ENCODE data around the gene PCYT2. TPM values are rescaled to one million over a fixed set of nuclear protein-coding genes. Genes with fewer than 3 reads are reported as not detected.
A peak's percentile ranks its signal among the peaks of the same experiment; 100 is the strongest.

The PCYT2 gene
- total and polyA plus RNA-seq, 9 of the 15 experiments (the other 6 are each of a cell fraction or from before 2014, with no cell fraction given): 0.92 to 134 (median 82.5) TPM

- in situ Hi-C loops (cut with MboI): no loop called here
- ATAC-seq: peak; percentile 47
- intact Hi-C loops (cut with micrococcal nuclease): no loop called here
- ChIA-PET POLR2A (interaction anchor here (0.6 to 4.8 kb wide), 9 partner anchors 9 to 204 kb away, joined by 3 to 32 read pairs (median 3); partner anchors contain the start of gene PYCR1), CTCF (ENCODE audit: low intra/inter-chr PET ratio) (interaction anchor here (0.6 to 0.8 kb wide), 2 partner anchors 12 to 110 kb away, joined by 3 read pairs; partner anchors contain the start of gene DCXR)
- Histone ChIP-seq H4K20me1 (replicated peaks; ENCODE audit: control insufficient read depth, insufficient read depth, low read length) (peaks cover 14% of the 10 kb centered on the region), H3K27ac (ENCODE audit: extremely low read depth, low read depth, low read length) (peak within 1 kb of the TSS; percentile 98), H3K4me1 (replicated peaks in 1 of 2; ENCODE audit: control insufficient read depth in 2 of 2, insufficient read depth in 2 of 2, low read length in 2 of 2) (peaks cover 42 to 95% of the 10 kb centered on the region in 2 experiments), H3K9me3 (replicated peaks; ENCODE audit: control insufficient read depth, insufficient read depth, low read depth, low read length) (no peaks in the 10 kb centered on the region), H3K79me2 (ENCODE audit: control insufficient read depth, insufficient read depth, low read length) (peaks cover 62% of the 10 kb centered on the region), H3K36me3 (ENCODE audit: control insufficient read depth, insufficient read depth, low read length) (peaks cover 6% of the 10 kb centered on the region; the same call in 1 of the 3 replicates), H3K9ac (ENCODE audit: insufficient read depth in 1 of 2, low read depth in 2 of 2, low read length in 2 of 2) (peak within 1 kb of the TSS; percentile 93 to 95), H3K9me1 (ENCODE audit: control insufficient read depth, insufficient read depth, low read length) (peaks cover 6% of the 10 kb centered on the region), H3K4me2 (ENCODE audit: insufficient read depth, low read length) (peak within 1 kb of the TSS; percentile 89), H2AFZ (ENCODE audit: low read depth, low read length) (peak within 1 kb of the TSS; percentile 86), H3K27me3 (ENCODE audit: control insufficient read depth in 2 of 2, insufficient read depth in 2 of 2, low read length in 2 of 2) (no peaks in the 10 kb centered on the region), H3K4me3 (peak within 1 kb of the TSS; percentile 81)
- DNase-seq (ENCODE audit: extremely low read depth in 1 of 4, low spot score in 3 of 4): peak; percentile 86 to 98 (median 92)
- peak; percentile 83 for FAIRE-seq
- WGBS (ENCODE audit: insufficient coverage, low coverage, missing lambda C conversion rate): 1% methylated on average over 34 of the region's 98 CpGs
- no TSS peak for BruUV-seq (replicated peaks)
- no peak for TF ChIP-seq GTF2F1 (IDR thresholded peaks at IDR 0.05; ENCODE audit: low read depth, low read length)
- TF ChIP-seq EHMT2 (IDR thresholded peaks at IDR 0.05): no peak
- peak; percentile 92 for TF ChIP-seq CREM (IDR thresholded peaks at IDR 0.05; ENCODE audit: low read depth)
- no peak for TF ChIP-seq NFE2 (IDR thresholded peaks at IDR 0.05; ENCODE audit: low read depth)
- peak; percentile 96 for TF ChIP-seq TOE1 (IDR thresholded peaks at IDR 0.05; ENCODE audit: borderline replicate concordance)
- TF ChIP-seq TOE1 (CRISPR knock-in tag; IDR thresholded peaks at IDR 0.05; ENCODE audit: borderline replicate concordance, low read depth): no peak
- TF ChIP-seq ZNF347 (CRISPR knock-in tag; IDR thresholded peaks at IDR 0.05; ENCODE audit: low read depth): no peak
- peak; percentile 99 for TF ChIP-seq TFE3 (CRISPR knock-in tag; IDR thresholded peaks at IDR 0.05)
- TF ChIP-seq BHLHE40 (IDR thresholded peaks at IDR 0.05; ENCODE audit: low read length): peak; percentile 80
- no peak for TF ChIP-seq BACH1 (tag; IDR thresholded peaks at IDR 0.05)
- TF ChIP-seq ARID1B (IDR thresholded peaks at IDR 0.05): no peak
- TF ChIP-seq VEZF1 (CRISPR knock-in tag; IDR thresholded peaks at IDR 0.05): peak; percentile 32
- TF ChIP-seq NCOA1 (IDR thresholded peaks at IDR 0.05; ENCODE audit: low read depth): no peak
- peak; percentile 51 for TF ChIP-seq TAF1 (IDR thresholded peaks at IDR 0.05; ENCODE audit: control insufficient read depth, extremely low read depth, insufficient read depth, low read length, severe bottlenecking)
- no peak for TF ChIP-seq MEF2A (IDR thresholded peaks at IDR 0.05; ENCODE audit: control insufficient read depth, low read depth, low read length)
- TF ChIP-seq PHB2 (IDR thresholded peaks at IDR 0.05; ENCODE audit: low read depth): no peak
- no peak for TF ChIP-seq CBX8 (IDR thresholded peaks at IDR 0.05; ENCODE audit: borderline replicate concordance, extremely low read depth, low read depth, low read length, poor library complexity, severe bottlenecking)
- peak; percentile 17 for TF ChIP-seq HNRNPLL (IDR thresholded peaks at IDR 0.05; ENCODE audit: low read depth, low read length, poor library complexity, severe bottlenecking)
- no peak for TF ChIP-seq ZNF124 (CRISPR knock-in tag; IDR thresholded peaks at IDR 0.05)
- TF ChIP-seq HNRNPUL1 (IDR thresholded peaks at IDR 0.05; ENCODE audit: low read length): no peak
Observed at GRCh38 chr17:81927653-81928543, 16.7 kb upstream of the PCYT2 start, which contains the start of gene MAFG. Gene MAFG (minus strand): TSS chr17:81927735. CDS start chr17:81923185, 4,550 bp downstream.
